ENCODE data around the gene TMEM51. TPM values are rescaled to one million over a fixed set of nuclear protein-coding genes. Genes with fewer than 3 reads are reported as not detected.
A peak's percentile ranks its signal among the peaks of the same experiment; 100 is the strongest.

The TMEM51 gene
- total RNA-seq, 1 donor from 2014 or later = 82.3 TPM

- DNase-seq (ENCODE audit: low read depth) = no peak
- H3K36me3 ChIP-seq (ENCODE audit: control insufficient read depth, insufficient read depth, low read length) = no peaks in the 10 kb centered on the region
- no peaks in the 10 kb centered on the region for H3K27me3 ChIP-seq (ENCODE audit: control insufficient read depth, insufficient read depth, low read length)
- no peak for TF ChIP-seq CTCF (IDR thresholded peaks at IDR 0.05; ENCODE audit: insufficient read depth, low read length, poor library complexity, severe bottlenecking)
- H3K4me3 ChIP-seq (ENCODE audit: low read depth, low read length) = no peak overlapping the region
Observed at GRCh38 chr1:15214527-15214926, 61.0 kb downstream of the TMEM51 start.

GRCh38 chr1:15215116-15215515, 61.6 kb downstream of the TMEM51 start:
- Histone ChIP-seq H3K36me3 (ENCODE audit: control insufficient read depth, insufficient read depth, low read length) (no peaks in the 10 kb centered on the region), H3K4me3 (ENCODE audit: low read depth, low read length) (no peak overlapping the region), H3K27me3 (ENCODE audit: control insufficient read depth, insufficient read depth, low read length) (no peaks in the 10 kb centered on the region)
- no peak for DNase-seq (ENCODE audit: low read depth)
- no peak for TF ChIP-seq CTCF (IDR thresholded peaks at IDR 0.05; ENCODE audit: insufficient read depth, low read length, poor library complexity, severe bottlenecking)

DNA sequence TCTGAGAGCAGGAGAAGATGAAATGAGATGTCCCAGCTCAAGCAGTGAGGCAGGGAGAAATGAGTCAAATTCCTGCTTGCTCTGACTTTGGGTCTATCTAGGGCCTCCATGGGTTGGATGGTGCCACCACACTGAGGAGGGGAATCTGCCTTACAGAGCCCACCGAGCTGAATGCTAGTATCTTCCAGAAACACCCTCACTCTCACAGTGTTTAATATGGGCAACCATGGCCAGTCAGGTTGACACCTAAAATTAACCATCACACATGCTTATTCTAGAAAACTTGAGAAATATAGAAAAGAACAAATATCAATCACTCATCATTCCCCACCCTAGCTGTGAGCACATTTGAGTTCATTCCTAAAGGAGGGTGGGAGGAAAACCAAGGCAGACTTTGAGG, 64.1 kb downstream of the TMEM51 start:
- TF ChIP-seq CTCF (IDR thresholded peaks at IDR 0.05; ENCODE audit: insufficient read depth, low read length, poor library complexity, severe bottlenecking) = no peak
- H3K4me3 ChIP-seq (ENCODE audit: low read depth, low read length) = no peak overlapping the region
- no peaks in the 10 kb centered on the region for H3K27me3 ChIP-seq (ENCODE audit: control insufficient read depth, insufficient read depth, low read length)
- no peak for DNase-seq (ENCODE audit: low read depth)
- no peaks in the 10 kb centered on the region for H3K36me3 ChIP-seq (ENCODE audit: control insufficient read depth, insufficient read depth, low read length)

GRCh38 chr1:15218287-15219279, 65.0 kb downstream of the TMEM51 start:
- DNase-seq (ENCODE audit: low read depth) = peak; percentile 29
- Histone ChIP-seq H3K36me3 (ENCODE audit: control insufficient read depth, insufficient read depth, low read length) (no peaks in the 10 kb centered on the region), H3K27me3 (ENCODE audit: control insufficient read depth, insufficient read depth, low read length) (no peaks in the 10 kb centered on the region), H3K4me3 (ENCODE audit: low read depth, low read length) (no peak overlapping the region)
- no peak for TF ChIP-seq CTCF (IDR thresholded peaks at IDR 0.05; ENCODE audit: insufficient read depth, low read length, poor library complexity, severe bottlenecking)

GRCh38 chr1:15219280-15220023, 65.9 kb downstream of the TMEM51 start:
- Histone ChIP-seq H3K27me3 (ENCODE audit: control insufficient read depth, insufficient read depth, low read length) (no peaks in the 10 kb centered on the region), H3K4me3 (ENCODE audit: low read depth, low read length) (no peak overlapping the region), H3K36me3 (ENCODE audit: control insufficient read depth, insufficient read depth, low read length) (no peaks in the 10 kb centered on the region)
- DNase-seq (ENCODE audit: low read depth) = no peak
- TF ChIP-seq CTCF (IDR thresholded peaks at IDR 0.05; ENCODE audit: insufficient read depth, low read length, poor library complexity, severe bottlenecking) = no peak

Measured in kidney epithelial cell (primary cell).